ENCODE measurements around the gene RFXAP. TPM values are rescaled to one million over a fixed set of nuclear protein-coding genes. Genes with fewer than 3 reads are reported as not detected.

RFXAP gene
- total RNA-seq, 2 experiments from 2014 or later: 10.0 to 34.1 TPM

- Histone ChIP-seq H3K4me3 (ENCODE audit: low read depth, low read length, poor library complexity, severe bottlenecking) (no peak overlapping the region), H3K9me2 (ENCODE audit: insufficient read depth, low read length) (no peaks in the 10 kb centered on the region), H3K4me2 (ENCODE audit: low read length) (no peak overlapping the region), H3K9me3 (ENCODE audit: low read length) (no peaks in the 10 kb centered on the region), H3K27ac (ENCODE audit: low read depth, low read length, poor library complexity, severe bottlenecking) (no peak overlapping the region), H3K4me1 (ENCODE audit: insufficient read depth, low read length, poor library complexity, severe bottlenecking) (no peaks in the 10 kb centered on the region), H3K36me3 (ENCODE audit: insufficient read depth, low read length) (peaks cover 73% of the 10 kb centered on the region), H4K20me1 (ENCODE audit: insufficient read depth, low read length) (peaks cover 4% of the 10 kb centered on the region; the same call in 1 of the 2 replicates), H2AFZ (ENCODE audit: low read length) (no peak overlapping the region), H3K79me2 (ENCODE audit: insufficient read depth, low read depth, low read length) (peaks cover 8% of the 10 kb centered on the region)
- DNase-seq (ENCODE audit: low spot score): no peak
- intact Hi-C loops (cut with micrococcal nuclease; ENCODE audit: unreplicated experiment): no loop called here
- no TSS peak for BruUV-seq (replicated peaks)
- no peak for TF ChIP-seq CTCF (conservative IDR thresholded peaks at IDR 0.05; ENCODE audit: low read length)
- TF ChIP-seq EZH2phosphoT487 (IDR thresholded peaks at IDR 0.05; ENCODE audit: borderline replicate concordance, low read depth, low read length): no peak
- CTCF ChIA-PET (ENCODE audit: unreplicated experiment): no interaction called here
- POLR2A ChIA-PET: interaction anchor here (0.6 to 1.9 kb wide), 5 partner anchors 9 to 88 kb away, joined by 3 to 5 read pairs (median 4); no protein-coding TSS in a partner anchor
Measured at GRCh38 chr13:36829753-36830152, 10.7 kb downstream of the RFXAP start.

GRCh38 chr13:36831291-36831690 lies 12.3 kb downstream of the RFXAP start:
- CTCF ChIA-PET (ENCODE audit: unreplicated experiment): no interaction called here
- Histone ChIP-seq H3K4me2 (ENCODE audit: low read length) (no peak overlapping the region), H3K79me2 (ENCODE audit: insufficient read depth, low read depth, low read length) (no peaks in the 10 kb centered on the region), H3K36me3 (ENCODE audit: insufficient read depth, low read length) (peaks cover 61% of the 10 kb centered on the region), H3K4me3 (ENCODE audit: low read depth, low read length, poor library complexity, severe bottlenecking) (no peak overlapping the region), H4K20me1 (ENCODE audit: insufficient read depth, low read length) (peaks cover 4% of the 10 kb centered on the region; the same call in 1 of the 2 replicates), H3K4me1 (ENCODE audit: insufficient read depth, low read length, poor library complexity, severe bottlenecking) (no peaks in the 10 kb centered on the region), H3K9me2 (ENCODE audit: insufficient read depth, low read length) (no peaks in the 10 kb centered on the region), H3K27ac (ENCODE audit: low read depth, low read length, poor library complexity, severe bottlenecking) (no peak overlapping the region), H2AFZ (ENCODE audit: low read length) (no peak overlapping the region), H3K9me3 (ENCODE audit: low read length) (no peaks in the 10 kb centered on the region)
- no peak for DNase-seq (ENCODE audit: low spot score)
- TF ChIP-seq EZH2phosphoT487 (IDR thresholded peaks at IDR 0.05; ENCODE audit: borderline replicate concordance, low read depth, low read length): no peak
- TF ChIP-seq CTCF (conservative IDR thresholded peaks at IDR 0.05; ENCODE audit: low read length): no peak
- intact Hi-C loops (cut with micrococcal nuclease; ENCODE audit: unreplicated experiment): no loop called here
- POLR2A ChIA-PET: no interaction called here
- no TSS peak for BruUV-seq (replicated peaks)

- POLR2A ChIA-PET: interaction anchor here (2.4 kb wide), 1 partner anchor 9 kb away, joined by 13 read pairs; no protein-coding TSS in a partner anchor
- Histone ChIP-seq H3K4me2 (ENCODE audit: low read length) (no peak overlapping the region), H3K9me2 (ENCODE audit: insufficient read depth, low read length) (no peaks in the 10 kb centered on the region), H4K20me1 (ENCODE audit: insufficient read depth, low read length) (peaks cover 4% of the 10 kb centered on the region; the same call in 1 of the 2 replicates), H3K4me1 (ENCODE audit: insufficient read depth, low read length, poor library complexity, severe bottlenecking) (no peaks in the 10 kb centered on the region), H3K27ac (ENCODE audit: low read depth, low read length, poor library complexity, severe bottlenecking) (no peak overlapping the region), H3K36me3 (ENCODE audit: insufficient read depth, low read length) (peaks cover 35% of the 10 kb centered on the region), H2AFZ (ENCODE audit: low read length) (no peak overlapping the region), H3K4me3 (ENCODE audit: low read depth, low read length, poor library complexity, severe bottlenecking) (no peak overlapping the region), H3K79me2 (ENCODE audit: insufficient read depth, low read depth, low read length) (no peaks in the 10 kb centered on the region), H3K9me3 (ENCODE audit: low read length) (no peaks in the 10 kb centered on the region)
- CTCF ChIA-PET (ENCODE audit: unreplicated experiment): no interaction called here
- no TSS peak for BruUV-seq (replicated peaks)
- TF ChIP-seq EZH2phosphoT487 (IDR thresholded peaks at IDR 0.05; ENCODE audit: borderline replicate concordance, low read depth, low read length): no peak
- no peak for TF ChIP-seq CTCF (conservative IDR thresholded peaks at IDR 0.05; ENCODE audit: low read length)
- DNase-seq (ENCODE audit: low spot score): no peak
- intact Hi-C loops (cut with micrococcal nuclease; ENCODE audit: unreplicated experiment): no loop called here
Measured at GRCh38 chr13:36834299-36834698, 15.3 kb downstream of the RFXAP start.
